ENCODE data around the gene LRRFIP1. TPM values are rescaled to one million over a fixed set of nuclear protein-coding genes. Genes with fewer than 3 reads are reported as not detected.
A peak's percentile ranks its signal among the peaks of the same experiment; 100 is the strongest.

LRRFIP1 gene
- total and polyA plus RNA-seq, 2 of the 13 experiments (the other 11 are each of a cell fraction or from before 2014, with no cell fraction given), result 15.9 to 40.5 TPM

DNA sequence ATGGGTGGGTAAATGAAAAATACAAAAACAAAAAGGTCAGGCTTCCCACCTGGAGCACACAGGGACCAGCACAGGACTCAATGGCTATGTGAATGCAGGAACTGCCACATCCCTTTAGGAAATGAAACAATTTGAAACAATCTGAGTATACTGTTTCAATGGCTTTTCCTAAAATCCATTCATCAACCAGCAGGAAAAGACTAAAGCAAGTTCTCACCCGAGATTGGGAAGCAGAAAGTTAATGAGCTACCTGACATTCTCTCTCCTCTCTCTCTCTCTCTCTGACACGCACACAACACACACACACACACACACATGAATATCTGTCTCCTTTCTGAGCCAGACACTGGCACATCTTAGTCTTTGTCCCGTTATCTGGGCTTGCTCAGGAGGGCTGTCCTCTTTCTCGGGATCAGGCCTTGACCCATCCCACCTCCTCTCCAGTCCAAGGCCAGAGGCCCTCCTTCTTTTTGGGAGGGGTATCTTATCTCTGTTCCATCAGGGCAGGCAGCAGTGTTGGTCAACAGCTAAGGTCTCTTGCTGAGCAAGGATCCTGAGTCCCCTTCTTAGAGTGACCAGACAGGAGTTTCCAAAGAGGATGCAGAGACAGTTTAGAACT lies 11.6 kb upstream of the LRRFIP1 start:
- no TSS peak for BruUV-seq (replicated peaks)
- no peak for DNase-seq (ENCODE audit: low spot score)
- Histone ChIP-seq H3K4me1 (ENCODE audit: insufficient read depth, low read length) (peaks cover 39% of the 10 kb centered on the region), H3K79me2 (ENCODE audit: insufficient read depth, low read length) (no peaks in the 10 kb centered on the region), H3K9ac (ENCODE audit: insufficient read depth, low read depth, low read length) (no peak overlapping the region), H3K36me3 (replicated peaks in 1 of 2; ENCODE audit: control insufficient read depth in 1 of 2, insufficient read depth in 2 of 2, low read length in 2 of 2) (no peaks in the 10 kb centered on the region), H3K9me3 (ENCODE audit: low read length) (no peaks in the 10 kb centered on the region), H2AFZ (ENCODE audit: low read length) (no peak overlapping the region), H3K4me2 (ENCODE audit: low read depth, low read length) (peak overlapping the region; percentile 37; the same call in 1 of the 2 replicates), H4K20me1 (ENCODE audit: insufficient read depth, low read length) (no peaks in the 10 kb centered on the region), H3K27me3 (ENCODE audit: control insufficient read depth in 1 of 2, insufficient read depth in 2 of 2, low read length in 2 of 2) (peaks cover 0 to 36% of the 10 kb centered on the region in 2 experiments; a peak in 3 of 5 replicates), H3K4me3 (replicated peaks in 1 of 3; ENCODE audit: insufficient read depth in 1 of 3, low read depth in 2 of 3, low read length in 3 of 3) (no peak overlapping the region), H3K27ac (ENCODE audit: extremely low read length, insufficient read depth, low read length) (no peak overlapping the region)
- ChIA-PET POLR2A (interaction anchor here (1.3 kb wide), 1 partner anchor 54 kb away, joined by 3 read pairs; no protein-coding TSS in a partner anchor), CTCF (ENCODE audit: low intra/inter-chr PET ratio, low total read pairs) (no interaction called here)
- ATAC-seq, result no peak
- 1% methylated on average over 4 of the region's 4 CpGs for WGBS (ENCODE audit: low lambda C conversion rate)
- peak; percentile 58 for FAIRE-seq
- in situ Hi-C loops (cut with HindIII; ENCODE audit: extremely low pct_ligation_motif_present, low pct_unique_long_range_greater_than_20kb), result no loop called here
- intact Hi-C loops (cut with micrococcal nuclease; ENCODE audit: unreplicated experiment), result loop anchor here (2.0 kb wide), 1 partner anchor 15 kb away; no protein-coding TSS in a partner anchor
- TF ChIP-seq ATF7 (IDR thresholded peaks at IDR 0.05), result no peak
- no peak for TF ChIP-seq ATF7 (CRISPR knock-in tag; IDR thresholded peaks at IDR 0.05)
- TF ChIP-seq, protein P1, sequence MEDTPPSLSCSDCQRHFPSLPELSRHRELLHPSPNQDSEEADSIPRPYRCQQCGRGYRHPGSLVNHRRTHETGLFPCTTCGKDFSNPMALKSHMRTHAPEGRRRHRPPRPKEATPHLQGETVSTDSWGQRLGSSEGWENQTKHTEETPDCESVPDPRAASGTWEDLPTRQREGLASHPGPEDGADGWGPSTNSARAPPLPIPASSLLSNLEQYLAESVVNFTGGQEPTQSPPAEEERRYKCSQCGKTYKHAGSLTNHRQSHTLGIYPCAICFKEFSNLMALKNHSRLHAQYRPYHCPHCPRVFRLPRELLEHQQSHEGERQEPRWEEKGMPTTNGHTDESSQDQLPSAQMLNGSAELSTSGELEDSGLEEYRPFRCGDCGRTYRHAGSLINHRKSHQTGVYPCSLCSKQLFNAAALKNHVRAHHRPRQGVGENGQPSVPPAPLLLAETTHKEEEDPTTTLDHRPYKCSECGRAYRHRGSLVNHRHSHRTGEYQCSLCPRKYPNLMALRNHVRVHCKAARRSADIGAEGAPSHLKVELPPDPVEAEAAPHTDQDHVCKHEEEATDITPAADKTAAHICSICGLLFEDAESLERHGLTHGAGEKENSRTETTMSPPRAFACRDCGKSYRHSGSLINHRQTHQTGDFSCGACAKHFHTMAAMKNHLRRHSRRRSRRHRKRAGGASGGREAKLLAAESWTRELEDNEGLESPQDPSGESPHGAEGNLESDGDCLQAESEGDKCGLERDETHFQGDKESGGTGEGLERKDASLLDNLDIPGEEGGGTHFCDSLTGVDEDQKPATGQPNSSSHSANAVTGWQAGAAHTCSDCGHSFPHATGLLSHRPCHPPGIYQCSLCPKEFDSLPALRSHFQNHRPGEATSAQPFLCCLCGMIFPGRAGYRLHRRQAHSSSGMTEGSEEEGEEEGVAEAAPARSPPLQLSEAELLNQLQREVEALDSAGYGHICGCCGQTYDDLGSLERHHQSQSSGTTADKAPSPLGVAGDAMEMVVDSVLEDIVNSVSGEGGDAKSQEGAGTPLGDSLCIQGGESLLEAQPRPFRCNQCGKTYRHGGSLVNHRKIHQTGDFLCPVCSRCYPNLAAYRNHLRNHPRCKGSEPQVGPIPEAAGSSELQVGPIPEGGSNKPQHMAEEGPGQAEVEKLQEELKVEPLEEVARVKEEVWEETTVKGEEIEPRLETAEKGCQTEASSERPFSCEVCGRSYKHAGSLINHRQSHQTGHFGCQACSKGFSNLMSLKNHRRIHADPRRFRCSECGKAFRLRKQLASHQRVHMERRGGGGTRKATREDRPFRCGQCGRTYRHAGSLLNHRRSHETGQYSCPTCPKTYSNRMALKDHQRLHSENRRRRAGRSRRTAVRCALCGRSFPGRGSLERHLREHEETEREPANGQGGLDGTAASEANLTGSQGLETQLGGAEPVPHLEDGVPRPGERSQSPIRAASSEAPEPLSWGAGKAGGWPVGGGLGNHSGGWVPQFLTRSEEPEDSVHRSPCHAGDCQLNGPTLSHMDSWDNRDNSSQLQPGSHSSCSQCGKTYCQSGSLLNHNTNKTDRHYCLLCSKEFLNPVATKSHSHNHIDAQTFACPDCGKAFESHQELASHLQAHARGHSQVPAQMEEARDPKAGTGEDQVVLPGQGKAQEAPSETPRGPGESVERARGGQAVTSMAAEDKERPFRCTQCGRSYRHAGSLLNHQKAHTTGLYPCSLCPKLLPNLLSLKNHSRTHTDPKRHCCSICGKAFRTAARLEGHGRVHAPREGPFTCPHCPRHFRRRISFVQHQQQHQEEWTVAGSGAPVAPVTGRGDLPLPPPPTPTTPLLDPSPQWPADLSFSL (CRISPR knock-in tag; IDR thresholded peaks at IDR 0.05), result peak; percentile 54; the same call in 1 of the 2 replicates
- no peak for TF ChIP-seq IRX3 (CRISPR knock-in tag; IDR thresholded peaks at IDR 0.05; ENCODE audit: borderline replicate concordance, low read depth)
- TF ChIP-seq ZSCAN20 (CRISPR knock-in tag; IDR thresholded peaks at IDR 0.05; ENCODE audit: borderline replicate concordance), result no peak
- TF ChIP-seq, protein P2, sequence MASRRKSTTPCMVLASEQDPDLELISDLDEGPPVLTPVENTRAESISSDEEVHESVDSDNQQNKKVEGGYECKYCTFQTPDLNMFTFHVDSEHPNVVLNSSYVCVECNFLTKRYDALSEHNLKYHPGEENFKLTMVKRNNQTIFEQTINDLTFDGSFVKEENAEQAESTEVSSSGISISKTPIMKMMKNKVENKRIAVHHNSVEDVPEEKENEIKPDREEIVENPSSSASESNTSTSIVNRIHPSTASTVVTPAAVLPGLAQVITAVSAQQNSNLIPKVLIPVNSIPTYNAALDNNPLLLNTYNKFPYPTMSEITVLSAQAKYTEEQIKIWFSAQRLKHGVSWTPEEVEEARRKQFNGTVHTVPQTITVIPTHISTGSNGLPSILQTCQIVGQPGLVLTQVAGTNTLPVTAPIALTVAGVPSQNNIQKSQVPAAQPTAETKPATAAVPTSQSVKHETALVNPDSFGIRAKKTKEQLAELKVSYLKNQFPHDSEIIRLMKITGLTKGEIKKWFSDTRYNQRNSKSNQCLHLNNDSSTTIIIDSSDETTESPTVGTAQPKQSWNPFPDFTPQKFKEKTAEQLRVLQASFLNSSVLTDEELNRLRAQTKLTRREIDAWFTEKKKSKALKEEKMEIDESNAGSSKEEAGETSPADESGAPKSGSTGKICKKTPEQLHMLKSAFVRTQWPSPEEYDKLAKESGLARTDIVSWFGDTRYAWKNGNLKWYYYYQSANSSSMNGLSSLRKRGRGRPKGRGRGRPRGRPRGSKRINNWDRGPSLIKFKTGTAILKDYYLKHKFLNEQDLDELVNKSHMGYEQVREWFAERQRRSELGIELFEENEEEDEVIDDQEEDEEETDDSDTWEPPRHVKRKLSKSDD (CRISPR knock-in tag; IDR thresholded peaks at IDR 0.05; ENCODE audit: low read depth), result no peak
- no peak for TF ChIP-seq ZNF580 (CRISPR knock-in tag; IDR thresholded peaks at IDR 0.05; ENCODE audit: borderline replicate concordance, low read depth)
- TF ChIP-seq DPF2 (CRISPR knock-in tag; IDR thresholded peaks at IDR 0.05; ENCODE audit: borderline replicate concordance, low read depth), result no peak
- TF ChIP-seq ARID5B (CRISPR knock-in tag; IDR thresholded peaks at IDR 0.05), result no peak
- TF ChIP-seq ZNF451 (CRISPR knock-in tag; IDR thresholded peaks at IDR 0.05), result no peak

Data from HepG2 (cell line).